Measurements from ENCODE around the gene RPS6KA4. TPM values are rescaled to one million over a fixed set of nuclear protein-coding genes. Genes with fewer than 3 reads are reported as not detected.

The RPS6KA4 gene
- total and polyA plus RNA-seq, 2 of the 13 experiments (the other 11 are each of a cell fraction or from before 2014, with no cell fraction given) = 8.9 to 14.2 TPM

GRCh38 chr11:64317325-64317960 lies 41.5 kb upstream of the RPS6KA4 start, which contains the start of gene TRMT112 (continued):
- TF ChIP-seq HNF1A (IDR thresholded peaks at IDR 0.05; ENCODE audit: low read depth) (no peak), HNF1A (CRISPR knock-in tag; IDR thresholded peaks at IDR 0.05; ENCODE audit: borderline replicate concordance) (0 out of 2 replicates have a peak, but pooled peaks have one; percentile 25), ZHX2 (IDR thresholded peaks at IDR 0.05; ENCODE audit: low read depth) (peak; percentile 58), ZHX2 (CRISPR knock-in tag; IDR thresholded peaks at IDR 0.05; ENCODE audit: borderline replicate concordance) (no peak), PAF1 (CRISPR knock-in tag; IDR thresholded peaks at IDR 0.05) (no peak), ZNF253 (CRISPR knock-in tag; IDR thresholded peaks at IDR 0.05; ENCODE audit: borderline replicate concordance) (no peak), ETV5 (CRISPR knock-in tag; IDR thresholded peaks at IDR 0.05; ENCODE audit: borderline replicate concordance) (peak; percentile 91), ZNF510 (CRISPR knock-in tag; IDR thresholded peaks at IDR 0.05; ENCODE audit: low read depth) (no peak), ZNF326 (CRISPR knock-in tag; IDR thresholded peaks at IDR 0.05; ENCODE audit: borderline replicate concordance) (no peak), RAD21 (CRISPR knock-in tag; IDR thresholded peaks at IDR 0.05) (no peak; the same call in 1 of the 2 replicates), ONECUT2 (CRISPR knock-in tag; IDR thresholded peaks at IDR 0.05) (no peak), ZNF160 (CRISPR knock-in tag; IDR thresholded peaks at IDR 0.05) (0 out of 2 replicates have a peak, but pooled peaks have one; percentile 31), ZNF513 (CRISPR knock-in tag; conservative IDR thresholded peaks at IDR 0.05) (no peak), IKZF1 (IDR thresholded peaks at IDR 0.05) (no peak)
